ENCODE results near the gene RSPH3.
"Not testable (repeated sequence)": the region's sequence is repeated elsewhere in the genome, so short reads cannot be mapped to it uniquely, and the experiment has no call there.

RSPH3 gene

GRCh38 chr6:158972241-158973233 lies 27.5 kb downstream of the RSPH3 start:
- no peak for DNase-seq

- no peak for DNase-seq
Measured at GRCh38 chr6:158970640-158971275, 29.2 kb downstream of the RSPH3 start.

- DNase-seq: no peak
Measured at GRCh38 chr6:158969148-158969547, 30.9 kb downstream of the RSPH3 start.

GRCh38 chr6:158963020-158963808 lies 36.8 kb downstream of the RSPH3 start:
- no peak for DNase-seq

GRCh38 chr6:158962371-158962770 lies 37.6 kb downstream of the RSPH3 start:
- no peak for DNase-seq

- no peak for DNase-seq
Measured at GRCh38 chr6:158960026-158960425, 40.0 kb downstream of the RSPH3 start.

- DNase-seq: no peak
Measured at GRCh38 chr6:158959552-158959951, 40.5 kb downstream of the RSPH3 start.

- DNase-seq: no peak
Measured at GRCh38 chr6:158958504-158959386, 41.3 kb downstream of the RSPH3 start.

- DNase-seq: no peak
Measured at GRCh38 chr6:158955255-158955654, 44.7 kb downstream of the RSPH3 start.

- DNase-seq: no peak
Measured at GRCh38 chr6:158954753-158955152, 45.2 kb downstream of the RSPH3 start.

- not testable (repeated sequence) for DNase-seq
Measured at GRCh38 chr6:158952011-158952410, 48.0 kb downstream of the RSPH3 start.

GRCh38 chr6:158951565-158951964 lies 48.4 kb downstream of the RSPH3 start:
- DNase-seq: not testable (repeated sequence)

GRCh38 chr6:158947284-158947683 lies 52.7 kb downstream of the RSPH3 start:
- DNase-seq: no peak

- DNase-seq: no peak
Measured at GRCh38 chr6:158943380-158944032, 56.5 kb downstream of the RSPH3 start.

- no peak for DNase-seq
Measured at GRCh38 chr6:158942349-158942748, 57.7 kb downstream of the RSPH3 start.

GRCh38 chr6:158941246-158941645 lies 58.8 kb downstream of the RSPH3 start:
- no peak for DNase-seq

GRCh38 chr6:158939255-158940159 lies 60.5 kb downstream of the RSPH3 start:
- DNase-seq: no peak

GRCh38 chr6:158938811-158939254 lies 61.2 kb downstream of the RSPH3 start:
- no peak for DNase-seq

- DNase-seq: no peak
Measured at GRCh38 chr6:158938220-158938619, 61.8 kb downstream of the RSPH3 start.

- DNase-seq: no peak
Measured at GRCh38 chr6:158934157-158934556, 65.8 kb downstream of the RSPH3 start.

All from NK-92 treated with Interleukin-12 subunit alpha and Interleukin-12 subunit beta, amount 100 ng/mL, for 24 hours (cell line).